ENCODE data around the gene PPP1R1C. TPM values are rescaled to one million over a fixed set of nuclear protein-coding genes. Genes with fewer than 3 reads are reported as not detected.

Gene PPP1R1C
- total RNA-seq, 4 donors from 2014 or later, result 1.1 to 27.4 TPM; not detected in 2

GRCh38 chr2:182103526-182103925 is 117.9 kb downstream of the PPP1R1C start:
- TF ChIP-seq, protein P1, sequence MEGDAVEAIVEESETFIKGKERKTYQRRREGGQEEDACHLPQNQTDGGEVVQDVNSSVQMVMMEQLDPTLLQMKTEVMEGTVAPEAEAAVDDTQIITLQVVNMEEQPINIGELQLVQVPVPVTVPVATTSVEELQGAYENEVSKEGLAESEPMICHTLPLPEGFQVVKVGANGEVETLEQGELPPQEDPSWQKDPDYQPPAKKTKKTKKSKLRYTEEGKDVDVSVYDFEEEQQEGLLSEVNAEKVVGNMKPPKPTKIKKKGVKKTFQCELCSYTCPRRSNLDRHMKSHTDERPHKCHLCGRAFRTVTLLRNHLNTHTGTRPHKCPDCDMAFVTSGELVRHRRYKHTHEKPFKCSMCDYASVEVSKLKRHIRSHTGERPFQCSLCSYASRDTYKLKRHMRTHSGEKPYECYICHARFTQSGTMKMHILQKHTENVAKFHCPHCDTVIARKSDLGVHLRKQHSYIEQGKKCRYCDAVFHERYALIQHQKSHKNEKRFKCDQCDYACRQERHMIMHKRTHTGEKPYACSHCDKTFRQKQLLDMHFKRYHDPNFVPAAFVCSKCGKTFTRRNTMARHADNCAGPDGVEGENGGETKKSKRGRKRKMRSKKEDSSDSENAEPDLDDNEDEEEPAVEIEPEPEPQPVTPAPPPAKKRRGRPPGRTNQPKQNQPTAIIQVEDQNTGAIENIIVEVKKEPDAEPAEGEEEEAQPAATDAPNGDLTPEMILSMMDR (IDR thresholded peaks at IDR 0.05), result no peak
- TF ChIP-seq POLR2A (IDR thresholded peaks at IDR 0.05), result no peak

GRCh38 chr2:182110347-182110746 is 124.7 kb downstream of the PPP1R1C start:
- H3K27ac ChIP-seq, result no peak overlapping the region

More at GRCh38 chr2:182103526-182103925, 117.9 kb downstream of the PPP1R1C start:
- Histone ChIP-seq H3K4me3 (no peak overlapping the region), H3K36me3 (no peaks in the 10 kb centered on the region), H3K4me1 (no peaks in the 10 kb centered on the region), H3K27me3 (no peaks in the 10 kb centered on the region), H3K9me3 (no peaks in the 10 kb centered on the region), H3K27ac (peak overlapping the region in 1 of 2 donors; percentile 36)
- DNase-seq, result no peak
- intact Hi-C loops (cut with DNase I; ENCODE audit: low total_unique reads), result no loop called here

DNA sequence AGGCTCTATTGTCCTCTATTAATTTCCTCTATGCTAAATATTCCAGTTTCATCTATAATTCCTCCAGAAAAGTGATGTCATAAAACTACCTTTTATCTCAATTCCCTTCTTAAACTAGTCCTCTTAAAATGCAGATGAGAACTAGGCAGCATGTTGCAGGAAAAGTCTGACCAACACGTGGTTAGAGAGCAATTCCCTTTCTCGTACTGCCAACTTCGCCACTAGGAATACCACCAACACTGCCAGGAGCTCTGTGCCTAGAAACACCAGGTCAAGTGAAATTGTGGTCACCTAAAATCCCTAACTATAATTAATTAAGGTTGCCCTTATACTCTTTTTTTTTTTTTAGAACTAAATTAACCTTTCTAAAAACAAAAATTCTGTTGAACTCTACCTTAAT is 127.7 kb downstream of the PPP1R1C start:
- Histone ChIP-seq H3K9me3 (no peaks in the 10 kb centered on the region), H3K27me3 (no peaks in the 10 kb centered on the region), H3K36me3 (no peaks in the 10 kb centered on the region), H3K4me3 (no peak overlapping the region), H3K4me1 (no peaks in the 10 kb centered on the region), H3K27ac (no peak overlapping the region)
- no peak for DNase-seq
- no peak for TF ChIP-seq POLR2A (IDR thresholded peaks at IDR 0.05)
- TF ChIP-seq, protein P1 (IDR thresholded peaks at IDR 0.05), result no peak
- intact Hi-C loops (cut with DNase I; ENCODE audit: low total_unique reads), result no loop called here

More at GRCh38 chr2:182110347-182110746, 124.7 kb downstream of the PPP1R1C start:
- DNase-seq, result no peak
- no peaks in the 10 kb centered on the region for H3K27me3 ChIP-seq
- no peaks in the 10 kb centered on the region for H3K9me3 ChIP-seq
- H3K4me3 ChIP-seq, result no peak overlapping the region
- H3K36me3 ChIP-seq, result no peaks in the 10 kb centered on the region
- H3K4me1 ChIP-seq, result no peaks in the 10 kb centered on the region
- no peak for TF ChIP-seq POLR2A (IDR thresholded peaks at IDR 0.05)
- TF ChIP-seq, protein P1 (IDR thresholded peaks at IDR 0.05), result no peak
- intact Hi-C loops (cut with DNase I; ENCODE audit: low total_unique reads), result no loop called here

DNA sequence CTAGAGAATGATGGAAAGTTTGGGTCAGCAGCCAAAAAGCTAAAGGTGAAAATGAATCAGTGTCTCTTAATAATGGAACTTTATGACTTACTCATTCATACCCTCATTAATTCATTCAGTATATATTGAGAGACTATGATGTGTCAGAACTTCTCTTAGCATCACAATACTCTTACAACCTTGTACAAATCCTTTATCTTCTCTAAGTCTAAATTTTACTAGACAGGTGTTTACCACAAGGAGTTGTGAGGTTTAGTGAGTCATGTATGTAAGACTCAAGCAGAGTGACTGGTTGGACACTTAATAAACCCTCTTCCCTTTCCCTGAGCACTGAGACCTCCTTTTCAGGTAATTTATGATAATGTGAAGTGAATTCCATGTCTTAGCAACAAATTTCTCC is 129.6 kb downstream of the PPP1R1C start:
- no peak overlapping the region for H3K27ac ChIP-seq
- intact Hi-C loops (cut with DNase I; ENCODE audit: low total_unique reads), result no loop called here
- DNase-seq, result no peak
- H3K4me3 ChIP-seq, result no peak overlapping the region
- no peaks in the 10 kb centered on the region for H3K9me3 ChIP-seq
- H3K4me1 ChIP-seq, result no peaks in the 10 kb centered on the region
- TF ChIP-seq, protein P1 (IDR thresholded peaks at IDR 0.05), result no peak
- TF ChIP-seq POLR2A (IDR thresholded peaks at IDR 0.05), result no peak
- H3K27me3 ChIP-seq, result no peaks in the 10 kb centered on the region
- no peaks in the 10 kb centered on the region for H3K36me3 ChIP-seq

DNA sequence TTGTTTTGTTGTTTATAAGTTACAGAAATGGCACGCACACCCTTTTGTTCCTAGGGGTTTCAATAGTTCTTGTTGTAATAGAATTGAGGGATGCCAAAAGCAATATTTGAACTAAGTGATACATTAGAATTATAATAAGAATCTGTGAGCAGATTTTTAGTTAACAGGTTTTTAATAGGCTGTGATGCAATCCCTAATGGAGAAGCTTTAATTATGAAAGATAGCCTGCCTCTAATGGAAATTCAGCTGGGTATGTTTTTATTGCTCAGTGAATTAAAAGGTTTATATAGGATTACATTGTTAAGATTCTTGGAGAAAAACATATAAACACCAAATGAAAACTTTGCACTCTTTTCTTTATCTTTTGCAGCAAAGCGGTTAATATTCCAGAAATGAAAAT is 131.1 kb downstream of the PPP1R1C start:
- Histone ChIP-seq H3K4me3 (no peak overlapping the region), H3K36me3 (no peaks in the 10 kb centered on the region), H3K4me1 (no peaks in the 10 kb centered on the region), H3K9me3 (no peaks in the 10 kb centered on the region), H3K27ac (no peak overlapping the region), H3K27me3 (no peaks in the 10 kb centered on the region)
- TF ChIP-seq, protein P1 (IDR thresholded peaks at IDR 0.05), result no peak
- no peak for TF ChIP-seq POLR2A (IDR thresholded peaks at IDR 0.05)
- intact Hi-C loops (cut with DNase I; ENCODE audit: low total_unique reads), result no loop called here
- DNase-seq, result no peak

Measured in uterus (tissue), 4 donors.